D721Med (cell line): ENCODE data around the gene DYRK1A.

Experiments
- DNase-seq: peaks from one replicate; pipeline ENCODE4 v3.0.0; 2011; ENCODE audit warnings: low spot score; ENCODE audit not compliant: insufficient read length
- FAIRE-seq: peaks from 2 replicates; lab custom pipeline; 2011; peaks lifted over from hg19 to GRCh38; lab: Jason Lieb, UNC
- TF ChIP-seq, protein P1 (sequence below): IDR thresholded peaks from 2 replicates; pipeline ENCODE4 v1.5.1; 2012; ENCODE audit warnings: mild to moderate bottlenecking, control low read depth; ENCODE audit not compliant: insufficient read depth; ENCODE audit errors: missing control alignments

DYRK1A gene

DNA sequence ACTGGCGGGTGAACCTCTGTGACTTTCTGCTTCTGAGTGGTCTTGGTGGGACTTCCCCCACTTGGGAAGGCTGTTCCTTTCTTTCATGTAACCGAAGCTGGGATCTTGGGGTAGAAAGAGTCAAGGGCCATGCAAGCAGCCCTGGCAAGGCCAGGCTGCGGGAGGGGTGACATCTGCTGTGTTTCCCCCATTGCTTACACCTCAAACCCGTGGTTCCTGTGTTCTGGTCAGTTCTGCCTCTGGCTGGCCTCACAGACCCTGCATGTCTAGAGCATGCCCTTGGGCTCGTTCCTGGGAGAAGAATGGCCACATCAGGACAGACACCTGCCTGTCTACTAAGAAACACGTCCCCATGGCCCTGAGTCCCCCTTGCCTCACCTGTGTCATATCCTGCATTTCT, 207.7 kb downstream of the DYRK1A start:
- DNase-seq (no peak), FAIRE-seq (no peak)
- TF ChIP-seq, protein P1, sequence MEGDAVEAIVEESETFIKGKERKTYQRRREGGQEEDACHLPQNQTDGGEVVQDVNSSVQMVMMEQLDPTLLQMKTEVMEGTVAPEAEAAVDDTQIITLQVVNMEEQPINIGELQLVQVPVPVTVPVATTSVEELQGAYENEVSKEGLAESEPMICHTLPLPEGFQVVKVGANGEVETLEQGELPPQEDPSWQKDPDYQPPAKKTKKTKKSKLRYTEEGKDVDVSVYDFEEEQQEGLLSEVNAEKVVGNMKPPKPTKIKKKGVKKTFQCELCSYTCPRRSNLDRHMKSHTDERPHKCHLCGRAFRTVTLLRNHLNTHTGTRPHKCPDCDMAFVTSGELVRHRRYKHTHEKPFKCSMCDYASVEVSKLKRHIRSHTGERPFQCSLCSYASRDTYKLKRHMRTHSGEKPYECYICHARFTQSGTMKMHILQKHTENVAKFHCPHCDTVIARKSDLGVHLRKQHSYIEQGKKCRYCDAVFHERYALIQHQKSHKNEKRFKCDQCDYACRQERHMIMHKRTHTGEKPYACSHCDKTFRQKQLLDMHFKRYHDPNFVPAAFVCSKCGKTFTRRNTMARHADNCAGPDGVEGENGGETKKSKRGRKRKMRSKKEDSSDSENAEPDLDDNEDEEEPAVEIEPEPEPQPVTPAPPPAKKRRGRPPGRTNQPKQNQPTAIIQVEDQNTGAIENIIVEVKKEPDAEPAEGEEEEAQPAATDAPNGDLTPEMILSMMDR, result no peak

GRCh38 chr21:37574751-37575150, 208.2 kb downstream of the DYRK1A start:
- TF ChIP-seq, protein P1, result no peak
- DNase-seq, result no peak
- FAIRE-seq, result no peak

GRCh38 chr21:37575580-37575979, 209.0 kb downstream of the DYRK1A start:
- FAIRE-seq (no peak), DNase-seq (no peak)
- TF ChIP-seq, protein P1, result no peak
